Keratinocyte (primary cell): Measurements from ENCODE around the gene NFATC2. TPM values are rescaled to one million over a fixed set of nuclear protein-coding genes. Genes with fewer than 3 reads are reported as not detected.

Source experiments
- DNase-seq: peaks from one replicate; pipeline ENCODE4 v3.0.0-alpha.2; 2011; ENCODE audit warnings: low read depth, missing footprints, low spot score
- FAIRE-seq: peaks from 2 replicates; lab custom pipeline; 2011; peaks lifted over from hg19 to GRCh38; lab: Jason Lieb, UNC
- H2AFZ ChIP-seq: 2 replicates; pipeline ENCODE4 v1.6.0; 2012; ENCODE audit warnings: low read length, control low read depth, inconsistent platforms; ENCODE audit not compliant: control insufficient read depth
- H3K27ac ChIP-seq: 2 replicates; pipeline ENCODE4 v1.5.1; 2011; ENCODE audit warnings: low read length; ENCODE audit not compliant: control insufficient read depth, insufficient read depth
- H3K27me3 ChIP-seq: 3 replicates; pipeline ENCODE4 v1.6.0; 2011; ENCODE audit warnings: low read length; ENCODE audit not compliant: control insufficient read depth, insufficient read depth; ENCODE audit errors: extremely low read depth
- H3K36me3 ChIP-seq, 2 experiments: 2 replicates in 1 of 2; 3 replicates in 1 of 2; pipeline ENCODE4 v1.5.1; 2011; ENCODE audit warnings: low read length in 2 of 2, mild to moderate bottlenecking in 1 of 2; ENCODE audit not compliant: control insufficient read depth in 2 of 2, insufficient read depth in 2 of 2; ENCODE audit errors: extremely low read depth in 1 of 2
- H3K4me1 ChIP-seq: 3 replicates; pipeline ENCODE4 v1.5.1; 2011; ENCODE audit warnings: low read length; ENCODE audit not compliant: control insufficient read depth, insufficient read depth; ENCODE audit errors: extremely low read depth
- H3K4me2 ChIP-seq: 3 replicates; pipeline ENCODE4 v1.6.0; 2011; ENCODE audit warnings: low read depth, low read length; ENCODE audit not compliant: control insufficient read depth, insufficient read depth; ENCODE audit errors: extremely low read depth
- H3K4me3 ChIP-seq, 3 experiments: fragments of 200-600 bp in 1 of 3; sonication (generic) in 1 of 3; 2 replicates in 2 of 3; 3 replicates in 1 of 3; pipeline ENCODE4 v1.5.1; 2011 to 2016; ENCODE audit warnings: low read length in 3 of 3, mild to moderate bottlenecking in 3 of 3, control low read depth in 2 of 3, inconsistent platforms in 1 of 3, low read depth in 1 of 3, mixed read lengths in 1 of 3, mixed run types in 1 of 3, moderate library complexity in 1 of 3; ENCODE audit not compliant: control insufficient read depth in 2 of 3, insufficient read depth in 2 of 3; ENCODE audit errors: extremely low read depth in 1 of 3
- H3K79me2 ChIP-seq: 2 replicates; pipeline ENCODE4 v1.6.0; 2012; ENCODE audit warnings: low read length; ENCODE audit not compliant: control insufficient read depth, insufficient read depth
- H3K9ac ChIP-seq: 3 replicates; pipeline ENCODE4 v1.6.0; 2011; ENCODE audit warnings: low read length; ENCODE audit not compliant: control insufficient read depth, insufficient read depth; ENCODE audit errors: extremely low read depth
- H3K9me1 ChIP-seq: 3 replicates; pipeline ENCODE4 v1.6.0; 2011; ENCODE audit warnings: low read length; ENCODE audit not compliant: control insufficient read depth, insufficient read depth; ENCODE audit errors: extremely low read depth
- H3K9me3 ChIP-seq: 2 replicates; pipeline ENCODE4 v1.5.1; 2012; ENCODE audit warnings: low read depth, low read length; ENCODE audit not compliant: control insufficient read depth
- H4K20me1 ChIP-seq: 3 replicates; pipeline ENCODE4 v1.6.0; 2011; ENCODE audit warnings: low read length; ENCODE audit not compliant: control insufficient read depth, insufficient read depth; ENCODE audit errors: extremely low read depth
- EZH2 ChIP-seq: IDR thresholded peaks from one replicate; pipeline ENCODE4 v1.6.1; 2012; ENCODE audit warnings: inconsistent platforms, mild to moderate bottlenecking, low read length, moderate library complexity
- dilution Hi-C: fragments of 300-500 bp; cut with MboI; formaldehyde crosslinking; loops from one replicate; pipeline ENCODE4 v1.7.0; 2020; ENCODE audit warnings: low sequenced_read_pairs; ENCODE audit not compliant: extremely low pct_ligation_motif_present
- polyA plus RNA-seq, 5 experiments: library from polyadenylated mRNA; depleted of rRNA in 3 of 5; stranded (reverse) in 3 of 5; stranded (forward) in 1 of 5; unstranded in 1 of 5; fragments of >200 nt; gene quantifications; 1 replicate in 1 of 5; 2 replicates in 3 of 5; 3 replicates in 1 of 5; pipeline versions ENCODE4 v1.2.1 to v1.2.3, GENCODE V29; 2011 to 2012; ENCODE audit warnings: missing spikeins in 2 of 5, low read depth in 1 of 5, low replicate concordance in 1 of 5
- TF ChIP-seq, protein P1 (sequence below), 3 experiments: IDR thresholded peaks in 1 of 3; conservative IDR thresholded peaks in 1 of 3; optimal IDR thresholded peaks in 1 of 3; 2 replicates in 2 of 3; 3 replicates in 1 of 3; pipeline versions ENCODE3 to v1.5.1; 2011; ENCODE audit warnings: low read length in 3 of 3, mild to moderate bottlenecking in 3 of 3, moderate library complexity in 2 of 3, control low read depth in 1 of 3, inconsistent platforms in 1 of 3; ENCODE audit not compliant: insufficient read depth in 2 of 3; ENCODE audit errors: extremely low read depth in 1 of 3

NFATC2 gene
- polyA plus RNA-seq, 1 donor (not counting 4 experiments of a cell fraction or from before 2014, with no cell fraction given) = 0.05 TPM

DNA sequence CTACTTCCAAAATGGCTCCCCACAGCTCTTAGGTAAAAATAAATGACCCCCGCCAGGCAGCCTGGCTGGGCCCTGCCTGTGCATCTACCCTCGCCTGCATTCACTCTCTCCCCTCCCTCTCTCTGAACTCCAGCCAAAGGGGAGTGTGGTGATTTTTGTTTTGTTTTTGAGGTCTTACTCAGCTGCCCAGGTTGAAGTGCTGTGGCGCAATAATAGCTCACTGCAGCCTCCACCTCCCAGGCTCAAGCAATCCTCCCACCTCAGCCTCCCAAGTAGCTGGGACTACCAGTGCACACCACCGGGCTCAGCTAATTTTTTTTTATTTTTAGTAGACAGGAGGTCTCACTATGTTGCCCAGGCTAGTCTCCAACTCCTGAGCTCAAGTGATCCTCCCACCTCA is 15.8 kb downstream of the NFATC2 start:
- H4K20me1 ChIP-seq = no peaks in the 10 kb centered on the region
- no peak overlapping the region for H2AFZ ChIP-seq
- no peak for TF ChIP-seq EZH2
- TF ChIP-seq, protein P1, sequence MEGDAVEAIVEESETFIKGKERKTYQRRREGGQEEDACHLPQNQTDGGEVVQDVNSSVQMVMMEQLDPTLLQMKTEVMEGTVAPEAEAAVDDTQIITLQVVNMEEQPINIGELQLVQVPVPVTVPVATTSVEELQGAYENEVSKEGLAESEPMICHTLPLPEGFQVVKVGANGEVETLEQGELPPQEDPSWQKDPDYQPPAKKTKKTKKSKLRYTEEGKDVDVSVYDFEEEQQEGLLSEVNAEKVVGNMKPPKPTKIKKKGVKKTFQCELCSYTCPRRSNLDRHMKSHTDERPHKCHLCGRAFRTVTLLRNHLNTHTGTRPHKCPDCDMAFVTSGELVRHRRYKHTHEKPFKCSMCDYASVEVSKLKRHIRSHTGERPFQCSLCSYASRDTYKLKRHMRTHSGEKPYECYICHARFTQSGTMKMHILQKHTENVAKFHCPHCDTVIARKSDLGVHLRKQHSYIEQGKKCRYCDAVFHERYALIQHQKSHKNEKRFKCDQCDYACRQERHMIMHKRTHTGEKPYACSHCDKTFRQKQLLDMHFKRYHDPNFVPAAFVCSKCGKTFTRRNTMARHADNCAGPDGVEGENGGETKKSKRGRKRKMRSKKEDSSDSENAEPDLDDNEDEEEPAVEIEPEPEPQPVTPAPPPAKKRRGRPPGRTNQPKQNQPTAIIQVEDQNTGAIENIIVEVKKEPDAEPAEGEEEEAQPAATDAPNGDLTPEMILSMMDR (optimal IDR thresholded peaks at IDR 0.05 in 1 of 3, IDR thresholded peaks at IDR 0.05 in 1 of 3, conservative IDR thresholded peaks at IDR 0.05 in 1 of 3; ENCODE audit: extremely low read depth in 1 of 3, insufficient read depth in 2 of 3, low read length in 3 of 3) = no peak
- H3K9me1 ChIP-seq = no peaks in the 10 kb centered on the region
- DNase-seq (no peak), FAIRE-seq (no peak)
- H3K4me2 ChIP-seq = no peak overlapping the region
- no peaks in the 10 kb centered on the region for H3K36me3 ChIP-seq
- H3K27me3 ChIP-seq = no peaks in the 10 kb centered on the region
- H3K9ac ChIP-seq = no peak overlapping the region
- no peaks in the 10 kb centered on the region for H3K9me3 ChIP-seq
- no peak overlapping the region for H3K4me3 ChIP-seq
- peaks cover 11% of the 10 kb centered on the region for H3K4me1 ChIP-seq
- H3K79me2 ChIP-seq = no peaks in the 10 kb centered on the region
- dilution Hi-C loops = no loop called here
- H3K27ac ChIP-seq = no peak overlapping the region

DNA sequence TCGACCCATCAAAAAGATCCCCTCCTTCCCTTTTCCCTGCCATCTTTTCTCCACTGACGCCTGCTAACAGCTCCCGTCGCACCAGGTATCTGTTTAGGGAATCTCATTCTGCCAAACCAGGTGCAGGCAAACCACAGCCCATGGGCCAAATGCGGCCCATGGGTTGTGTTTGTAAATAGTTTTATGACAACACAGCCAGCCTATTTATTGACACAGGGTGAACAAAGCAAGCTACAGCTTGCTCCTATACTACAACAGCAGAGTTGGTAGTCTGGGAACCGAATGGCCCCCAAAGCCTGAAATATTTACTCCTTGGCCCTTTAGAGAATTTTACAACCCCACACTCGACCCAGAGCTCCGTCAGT is 16.4 kb downstream of the NFATC2 start:
- no peaks in the 10 kb centered on the region for H3K9me3 ChIP-seq
- H4K20me1 ChIP-seq = no peaks in the 10 kb centered on the region
- H3K27me3 ChIP-seq = no peaks in the 10 kb centered on the region
- H3K9me1 ChIP-seq = no peaks in the 10 kb centered on the region
- TF ChIP-seq, protein P1 (optimal IDR thresholded peaks at IDR 0.05 in 1 of 3, IDR thresholded peaks at IDR 0.05 in 1 of 3, conservative IDR thresholded peaks at IDR 0.05 in 1 of 3; ENCODE audit: extremely low read depth in 1 of 3, insufficient read depth in 2 of 3, low read length in 3 of 3) = no peak
- TF ChIP-seq EZH2 = no peak
- no peak overlapping the region for H2AFZ ChIP-seq
- H3K4me1 ChIP-seq = peaks cover 5% of the 10 kb centered on the region
- no peaks in the 10 kb centered on the region for H3K79me2 ChIP-seq
- H3K9ac ChIP-seq = no peak overlapping the region
- no peak overlapping the region for H3K4me2 ChIP-seq
- H3K27ac ChIP-seq = no peak overlapping the region
- dilution Hi-C loops = no loop called here
- H3K36me3 ChIP-seq = no peaks in the 10 kb centered on the region
- FAIRE-seq (no peak), DNase-seq (no peak)
- H3K4me3 ChIP-seq = no peak overlapping the region
